HL-60 (cell line): Measurements from ENCODE around the gene GPNMB.

ENCODE experiments used
- SPI1 ChIP-seq: IDR thresholded peaks from 2 replicates; pipeline ENCODE4 v1.6.1; 2012; ENCODE audit warnings: low read depth, mild to moderate bottlenecking, borderline replicate concordance
- TF ChIP-seq, protein P1 (sequence below): IDR thresholded peaks from one replicate; pipeline ENCODE4 v1.5.1; 2011; ENCODE audit warnings: low read length, control low read depth, inconsistent platforms; ENCODE audit not compliant: insufficient read depth
- TF ChIP-seq, protein P2 (sequence below): IDR thresholded peaks from 2 replicates; pipeline ENCODE4 v1.6.1; 2012; ENCODE audit warnings: low read depth; ENCODE audit not compliant: insufficient replicate concordance

DNA sequence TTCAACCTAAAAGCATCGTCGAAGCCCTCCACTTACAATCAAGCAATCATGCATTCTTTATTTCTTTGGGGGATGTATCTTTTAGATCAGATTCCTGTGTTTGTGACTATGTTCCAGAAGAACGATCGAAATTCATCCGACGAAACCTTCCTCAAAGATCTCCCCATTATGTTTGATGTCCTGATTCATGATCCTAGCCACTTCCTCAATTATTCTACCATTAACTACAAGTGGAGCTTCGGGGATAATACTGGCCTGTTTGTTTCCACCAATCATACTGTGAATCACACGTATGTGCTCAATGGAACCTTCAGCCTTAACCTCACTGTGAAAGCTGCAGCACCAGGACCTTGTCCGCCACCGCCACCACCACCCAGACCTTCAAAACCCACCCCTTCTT lies 13.8 kb downstream of the GPNMB start:
- TF ChIP-seq, protein P1, sequence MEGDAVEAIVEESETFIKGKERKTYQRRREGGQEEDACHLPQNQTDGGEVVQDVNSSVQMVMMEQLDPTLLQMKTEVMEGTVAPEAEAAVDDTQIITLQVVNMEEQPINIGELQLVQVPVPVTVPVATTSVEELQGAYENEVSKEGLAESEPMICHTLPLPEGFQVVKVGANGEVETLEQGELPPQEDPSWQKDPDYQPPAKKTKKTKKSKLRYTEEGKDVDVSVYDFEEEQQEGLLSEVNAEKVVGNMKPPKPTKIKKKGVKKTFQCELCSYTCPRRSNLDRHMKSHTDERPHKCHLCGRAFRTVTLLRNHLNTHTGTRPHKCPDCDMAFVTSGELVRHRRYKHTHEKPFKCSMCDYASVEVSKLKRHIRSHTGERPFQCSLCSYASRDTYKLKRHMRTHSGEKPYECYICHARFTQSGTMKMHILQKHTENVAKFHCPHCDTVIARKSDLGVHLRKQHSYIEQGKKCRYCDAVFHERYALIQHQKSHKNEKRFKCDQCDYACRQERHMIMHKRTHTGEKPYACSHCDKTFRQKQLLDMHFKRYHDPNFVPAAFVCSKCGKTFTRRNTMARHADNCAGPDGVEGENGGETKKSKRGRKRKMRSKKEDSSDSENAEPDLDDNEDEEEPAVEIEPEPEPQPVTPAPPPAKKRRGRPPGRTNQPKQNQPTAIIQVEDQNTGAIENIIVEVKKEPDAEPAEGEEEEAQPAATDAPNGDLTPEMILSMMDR, result no peak
- peak; percentile 69 for TF ChIP-seq SPI1
- TF ChIP-seq, protein P2, sequence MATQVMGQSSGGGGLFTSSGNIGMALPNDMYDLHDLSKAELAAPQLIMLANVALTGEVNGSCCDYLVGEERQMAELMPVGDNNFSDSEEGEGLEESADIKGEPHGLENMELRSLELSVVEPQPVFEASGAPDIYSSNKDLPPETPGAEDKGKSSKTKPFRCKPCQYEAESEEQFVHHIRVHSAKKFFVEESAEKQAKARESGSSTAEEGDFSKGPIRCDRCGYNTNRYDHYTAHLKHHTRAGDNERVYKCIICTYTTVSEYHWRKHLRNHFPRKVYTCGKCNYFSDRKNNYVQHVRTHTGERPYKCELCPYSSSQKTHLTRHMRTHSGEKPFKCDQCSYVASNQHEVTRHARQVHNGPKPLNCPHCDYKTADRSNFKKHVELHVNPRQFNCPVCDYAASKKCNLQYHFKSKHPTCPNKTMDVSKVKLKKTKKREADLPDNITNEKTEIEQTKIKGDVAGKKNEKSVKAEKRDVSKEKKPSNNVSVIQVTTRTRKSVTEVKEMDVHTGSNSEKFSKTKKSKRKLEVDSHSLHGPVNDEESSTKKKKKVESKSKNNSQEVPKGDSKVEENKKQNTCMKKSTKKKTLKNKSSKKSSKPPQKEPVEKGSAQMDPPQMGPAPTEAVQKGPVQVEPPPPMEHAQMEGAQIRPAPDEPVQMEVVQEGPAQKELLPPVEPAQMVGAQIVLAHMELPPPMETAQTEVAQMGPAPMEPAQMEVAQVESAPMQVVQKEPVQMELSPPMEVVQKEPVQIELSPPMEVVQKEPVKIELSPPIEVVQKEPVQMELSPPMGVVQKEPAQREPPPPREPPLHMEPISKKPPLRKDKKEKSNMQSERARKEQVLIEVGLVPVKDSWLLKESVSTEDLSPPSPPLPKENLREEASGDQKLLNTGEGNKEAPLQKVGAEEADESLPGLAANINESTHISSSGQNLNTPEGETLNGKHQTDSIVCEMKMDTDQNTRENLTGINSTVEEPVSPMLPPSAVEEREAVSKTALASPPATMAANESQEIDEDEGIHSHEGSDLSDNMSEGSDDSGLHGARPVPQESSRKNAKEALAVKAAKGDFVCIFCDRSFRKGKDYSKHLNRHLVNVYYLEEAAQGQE, result no peak
